ENCODE measurements around the gene NHEJ1. TPM values are rescaled to one million over a fixed set of nuclear protein-coding genes. Genes with fewer than 3 reads are reported as not detected.

NHEJ1 gene
- total RNA-seq, 2 experiments from 2014 or later: 20.0 to 20.9 TPM

GRCh38 chr2:219174801-219175200 is 14.2 kb upstream of the NHEJ1 start:
- CTCF ChIA-PET: interaction anchor here (1.0 to 5.6 kb wide), 7 partner anchors 11 to 124 kb away, joined by 3 to 28 read pairs (median 4); partner anchors contain the start of gene NHEJ1
- POLR2A ChIA-PET: interaction anchor here (0.5 to 1.3 kb wide), 3 partner anchors 54 to 209 kb away, joined by 3 to 5 read pairs (median 5); partner anchors contain the start of genes ANKZF1 and ATG9A

GRCh38 chr2:219174146-219174545 is 13.5 kb upstream of the NHEJ1 start:
- ChIA-PET CTCF (interaction anchor here (0.8 to 5.6 kb wide), 6 partner anchors 10 to 125 kb away, joined by 3 to 28 read pairs (median 3); partner anchors contain the start of gene NHEJ1), POLR2A (interaction anchor here (1.1 to 1.3 kb wide), 2 partner anchors 9 to 32 kb away, joined by 4 read pairs; partner anchors contain the start of gene ZFAND2B)

GRCh38 chr2:219173176-219173575 is 12.6 kb upstream of the NHEJ1 start:
- POLR2A ChIA-PET: interaction anchor here (1.3 kb wide), 1 partner anchor 33 kb away, joined by 4 read pairs; the partner anchor contains the start of gene ZFAND2B

GRCh38 chr2:219172231-219173154 is 11.9 kb upstream of the NHEJ1 start:
- POLR2A ChIA-PET: interaction anchor here (1.0 to 1.3 kb wide), 2 partner anchors 34 to 39 kb away, joined by 4 to 6 read pairs; partner anchors contain the start of gene ZFAND2B
- CTCF ChIA-PET: interaction anchor here (0.7 to 5.6 kb wide), 10 partner anchors 13 to 128 kb away, joined by 3 to 28 read pairs (median 4); partner anchors contain the start of genes ANKZF1, ATG9A and NHEJ1

More at GRCh38 chr2:219173176-219173575, 12.6 kb upstream of the NHEJ1 start:
- CTCF ChIA-PET: interaction anchor here (0.7 to 5.6 kb wide), 7 partner anchors 9 to 122 kb away, joined by 3 to 28 read pairs (median 4); partner anchors contain the start of genes ANKZF1, ATG9A and NHEJ1

- ChIA-PET POLR2A (interaction anchor here (1.0 kb wide), 1 partner anchor 40 kb away, joined by 6 read pairs; no protein-coding TSS in a partner anchor), CTCF (interaction anchor here (1.1 to 5.6 kb wide), 11 partner anchors 9 to 129 kb away, joined by 3 to 28 read pairs (median 6); partner anchors contain the start of gene NHEJ1)
These were observed 10.6 kb upstream of the NHEJ1 start for GRCh38 chr2:219171231-219171651.

GRCh38 chr2:219169930-219170654 is 9.5 kb upstream of the NHEJ1 start, which contains the start of gene SLC23A3:
TSS of gene SLC23A3 (minus strand) at chr2:219170029. CDS start at chr2:219169984, 45 bp downstream.
- POLR2A ChIA-PET: interaction anchor here (1.1 kb wide), 1 partner anchor 40 kb away, joined by 3 read pairs; no protein-coding TSS in a partner anchor
- CTCF ChIA-PET: interaction anchor here (1.1 to 5.6 kb wide), 10 partner anchors 10 to 125 kb away, joined by 3 to 28 read pairs (median 5); partner anchors contain the start of genes ANKZF1, ATG9A, NHEJ1 and ZFAND2B

- POLR2A ChIA-PET: no interaction called here
- CTCF ChIA-PET: interaction anchor here (1.9 kb wide), 1 partner anchor 9 kb away, joined by 4 read pairs; the partner anchor contains the start of gene NHEJ1
These were observed 8.3 kb upstream of the NHEJ1 start for GRCh38 chr2:219168932-219169331.

- CTCF ChIA-PET: interaction anchor here (1.9 kb wide), 1 partner anchor 9 kb away, joined by 4 read pairs; the partner anchor contains the start of gene NHEJ1
- POLR2A ChIA-PET: no interaction called here
These were observed 7.9 kb upstream of the NHEJ1 start for GRCh38 chr2:219168526-219168925.

- CTCF ChIA-PET: no interaction called here
- POLR2A ChIA-PET: no interaction called here
These were observed 7.4 kb upstream of the NHEJ1 start for GRCh38 chr2:219167997-219168396.

- ChIA-PET POLR2A (no interaction called here), CTCF (interaction anchor here (1.0 to 1.3 kb wide), 3 partner anchors 8 to 11 kb away, joined by 3 to 4 read pairs (median 3); partner anchors contain the start of gene CNPPD1)
These were observed 4.7 kb upstream of the NHEJ1 start for GRCh38 chr2:219165058-219165911.

- POLR2A ChIA-PET: no interaction called here
- CTCF ChIA-PET: no interaction called here
These were observed 2.5 kb upstream of the NHEJ1 start for GRCh38 chr2:219163156-219163555.

GRCh38 chr2:219161097-219161496 is 482 bp upstream of the NHEJ1 start:
- POLR2A ChIA-PET: no interaction called here
- CTCF ChIA-PET: interaction anchor here (2.8 to 3.2 kb wide), 2 partner anchors 12 to 15 kb away, joined by 9 to 28 read pairs; partner anchors contain the start of gene CNPPD1

- ChIA-PET POLR2A (interaction anchor here (0.6 to 1.2 kb wide), 5 partner anchors 46 to 89 kb away, joined by 3 to 7 read pairs (median 5); partner anchors contain the start of genes ANKZF1 and ATG9A), CTCF (interaction anchor here (0.8 to 5.2 kb wide), 27 partner anchors 10 to 229 kb away, joined by 3 to 35 read pairs (median 4); partner anchors contain the start of genes ABCB6, ANKZF1, CNPPD1 and GLB1L)
These were observed 837 bp downstream of the NHEJ1 start for GRCh38 chr2:219159771-219160185.

- CTCF ChIA-PET: interaction anchor here (0.7 to 5.2 kb wide), 13 partner anchors 14 to 230 kb away, joined by 3 to 35 read pairs (median 9); partner anchors contain the start of genes CNPPD1, IHH, TUBA4A and TUBA4B
- POLR2A ChIA-PET: no interaction called here
These were observed 2.0 kb downstream of the NHEJ1 start for GRCh38 chr2:219158586-219158985.

- POLR2A ChIA-PET: no interaction called here
- CTCF ChIA-PET: interaction anchor here (0.6 to 5.2 kb wide), 8 partner anchors 8 to 141 kb away, joined by 4 to 35 read pairs (median 14); partner anchors contain the start of genes IHH, TUBA4A and TUBA4B
These were observed 2.6 kb downstream of the NHEJ1 start for GRCh38 chr2:219158025-219158424.

GRCh38 chr2:219157396-219157795 is 3.2 kb downstream of the NHEJ1 start:
- CTCF ChIA-PET: interaction anchor here (0.6 to 5.2 kb wide), 9 partner anchors 9 to 142 kb away, joined by 3 to 35 read pairs (median 5); partner anchors contain the start of gene IHH
- POLR2A ChIA-PET: no interaction called here

GRCh38 chr2:219155054-219155644 is 5.5 kb downstream of the NHEJ1 start:
- CTCF ChIA-PET: interaction anchor here (0.7 to 4.3 kb wide), 17 partner anchors 17 to 257 kb away, joined by 3 to 35 read pairs (median 3); no protein-coding TSS in a partner anchor

More at GRCh38 chr2:219155054-219155644, 5.5 kb downstream of the NHEJ1 start:
- POLR2A ChIA-PET: interaction anchor here (0.5 to 1.0 kb wide), 2 partner anchors 42 to 64 kb away, joined by 4 to 7 read pairs; no protein-coding TSS in a partner anchor

Measured in activated CD8-positive, alpha-beta memory T cell treated with anti-CD3 and anti-CD28 coated beads for 36 hours (primary cell).